RWPE1 (cell line): ENCODE data around the gene B3GLCT.

Experiments
- CTCF ChIA-PET: fragments of 350-600 bp; sonication (Branson Sonifier 250); formaldehyde crosslinking; extraction: SDS; loops from one replicate; lab custom pipeline; 2021; lab: Yijun Ruan, JAX
- POLR2A ChIA-PET: fragments of 400-600 bp; formaldehyde crosslinking; extraction: SDS; loops from one replicate; lab custom pipeline; 2020; ENCODE audit warnings: antibody characterized with exemption; ENCODE audit not compliant: low non-redundant PET; lab: Yijun Ruan, JAX
- DNase-seq: peaks from one replicate; pipeline ENCODE4 v3.0.0; 2012; ENCODE audit warnings: low spot score
- H3K27ac ChIP-seq: fragments of 450-650 bp; 2 replicates; pipeline ENCODE4 v1.5.1; 2017
- TF ChIP-seq, protein P1 (sequence below): fragments of 450-650 bp; conservative IDR thresholded peaks from 2 replicates; pipeline ENCODE4 v1.5.1; 2017; ENCODE audit warnings: low read depth, mild to moderate bottlenecking

Gene B3GLCT

DNA sequence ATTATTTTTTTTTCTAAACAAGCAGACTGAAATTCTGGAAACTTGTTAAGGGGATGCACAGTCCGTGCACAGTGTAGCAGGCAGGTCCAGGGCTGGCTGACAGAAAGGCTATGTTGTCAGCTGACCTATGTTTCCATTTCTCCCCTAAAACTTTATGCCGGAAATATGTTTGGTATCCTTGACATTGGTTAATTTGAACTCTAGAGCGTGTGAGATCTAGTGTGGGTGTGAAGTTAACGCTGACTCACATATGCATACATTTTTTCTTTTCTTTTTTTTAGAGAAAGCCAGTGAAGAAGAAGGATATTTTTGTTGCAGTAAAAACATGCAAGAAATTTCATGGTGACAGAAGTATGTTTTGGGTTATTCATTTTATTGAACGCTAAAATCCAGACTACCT is 76.6 kb downstream of the B3GLCT start:
- CTCF ChIA-PET, result interaction anchor here (0.6 kb wide), 1 partner anchor 957 kb away, joined by 5 read pairs; no protein-coding TSS in a partner anchor
- TF ChIP-seq, protein P1, sequence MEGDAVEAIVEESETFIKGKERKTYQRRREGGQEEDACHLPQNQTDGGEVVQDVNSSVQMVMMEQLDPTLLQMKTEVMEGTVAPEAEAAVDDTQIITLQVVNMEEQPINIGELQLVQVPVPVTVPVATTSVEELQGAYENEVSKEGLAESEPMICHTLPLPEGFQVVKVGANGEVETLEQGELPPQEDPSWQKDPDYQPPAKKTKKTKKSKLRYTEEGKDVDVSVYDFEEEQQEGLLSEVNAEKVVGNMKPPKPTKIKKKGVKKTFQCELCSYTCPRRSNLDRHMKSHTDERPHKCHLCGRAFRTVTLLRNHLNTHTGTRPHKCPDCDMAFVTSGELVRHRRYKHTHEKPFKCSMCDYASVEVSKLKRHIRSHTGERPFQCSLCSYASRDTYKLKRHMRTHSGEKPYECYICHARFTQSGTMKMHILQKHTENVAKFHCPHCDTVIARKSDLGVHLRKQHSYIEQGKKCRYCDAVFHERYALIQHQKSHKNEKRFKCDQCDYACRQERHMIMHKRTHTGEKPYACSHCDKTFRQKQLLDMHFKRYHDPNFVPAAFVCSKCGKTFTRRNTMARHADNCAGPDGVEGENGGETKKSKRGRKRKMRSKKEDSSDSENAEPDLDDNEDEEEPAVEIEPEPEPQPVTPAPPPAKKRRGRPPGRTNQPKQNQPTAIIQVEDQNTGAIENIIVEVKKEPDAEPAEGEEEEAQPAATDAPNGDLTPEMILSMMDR, result no peak
- POLR2A ChIA-PET, result no interaction called here
- H3K27ac ChIP-seq, result no peak overlapping the region
- DNase-seq, result no peak

DNA sequence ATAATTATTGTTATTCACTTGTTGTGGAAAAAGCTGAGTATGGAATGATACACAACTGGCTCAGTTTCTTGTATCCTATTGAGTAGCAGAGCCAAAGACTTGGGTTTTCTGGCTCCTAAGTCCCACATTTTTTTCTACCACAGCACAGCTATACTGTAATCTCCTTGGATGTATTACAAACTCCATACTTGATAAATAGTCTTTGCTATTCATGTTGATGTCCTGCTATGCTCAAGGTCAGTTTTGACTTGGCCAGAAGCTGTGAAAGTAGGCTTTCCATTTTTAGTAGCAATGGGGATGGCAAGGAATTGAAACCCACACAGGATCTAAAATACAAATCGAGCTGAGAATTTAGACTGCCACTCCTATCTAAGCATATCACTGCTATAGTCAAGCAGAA is 79.1 kb downstream of the B3GLCT start:
- TF ChIP-seq, protein P1, result no peak
- CTCF ChIA-PET, result no interaction called here
- POLR2A ChIA-PET, result no interaction called here
- no peak overlapping the region for H3K27ac ChIP-seq
- no peak for DNase-seq

GRCh38 chr13:31282741-31283455 is 83.1 kb downstream of the B3GLCT start:
- ChIA-PET CTCF (no interaction called here), POLR2A (no interaction called here)
- DNase-seq, result no peak
- H3K27ac ChIP-seq, result no peak overlapping the region
- TF ChIP-seq, protein P1, result no peak

GRCh38 chr13:31286930-31287329 is 87.2 kb downstream of the B3GLCT start:
- CTCF ChIA-PET, result interaction anchor here (0.7 kb wide), 1 partner anchor 65 kb away, joined by 5 read pairs; no protein-coding TSS in a partner anchor

GRCh38 chr13:31301119-31301518 is 101.3 kb downstream of the B3GLCT start:
- TF ChIP-seq, protein P1, result no peak
- no peak for DNase-seq
- POLR2A ChIA-PET, result no interaction called here
- CTCF ChIA-PET, result no interaction called here
- no peak overlapping the region for H3K27ac ChIP-seq

More at GRCh38 chr13:31286930-31287329, 87.2 kb downstream of the B3GLCT start:
- TF ChIP-seq, protein P1, result no peak
- POLR2A ChIA-PET, result no interaction called here
- H3K27ac ChIP-seq, result no peak overlapping the region
- DNase-seq, result no peak

DNA sequence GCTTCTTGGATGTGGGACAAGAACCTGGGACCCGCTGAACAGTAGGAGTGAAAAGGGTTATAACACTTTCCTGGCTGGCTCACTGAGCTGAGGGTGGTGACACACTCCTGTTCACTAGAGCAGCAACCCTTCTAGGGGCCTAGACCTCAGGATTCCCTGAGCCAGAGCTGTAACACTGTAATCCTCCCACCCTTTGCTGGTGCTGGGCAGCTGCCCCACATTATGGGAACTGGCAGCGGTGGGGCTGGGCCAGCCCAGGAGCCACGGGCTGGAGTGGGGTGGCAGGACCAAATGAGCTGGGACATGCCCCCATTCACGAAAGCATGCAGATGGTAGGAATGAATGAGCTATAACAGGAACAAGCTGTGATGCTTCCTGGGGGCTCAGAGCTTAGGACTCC is 110.6 kb downstream of the B3GLCT start:
- CTCF ChIA-PET, result interaction anchor here (0.6 kb wide), 1 partner anchor 39 kb away, joined by 4 read pairs; no protein-coding TSS in a partner anchor

More for the DNA sequence above, 110.6 kb downstream of the B3GLCT start:
- H3K27ac ChIP-seq, result peak overlapping the region; percentile 86
- TF ChIP-seq, protein P1, result no peak
- POLR2A ChIA-PET, result no interaction called here
- DNase-seq, result no peak
